ENCODE measurements around the gene SLC25A13.

Gene SLC25A13

GRCh38 chr7:96136600-96137239, 185.2 kb downstream of the SLC25A13 start:
- no peak for DNase-seq

- DNase-seq = no peak
Observed at GRCh38 chr7:96135241-96135640, 186.7 kb downstream of the SLC25A13 start.

- no peak for DNase-seq
Observed at GRCh38 chr7:96131525-96131924, 190.4 kb downstream of the SLC25A13 start.

- DNase-seq = no peak
Observed at GRCh38 chr7:96127746-96128145, 194.2 kb downstream of the SLC25A13 start.

GRCh38 chr7:96126382-96126781, 195.5 kb downstream of the SLC25A13 start:
- DNase-seq = no peak

- no peak for DNase-seq
Observed at GRCh38 chr7:96122746-96123145, 199.2 kb downstream of the SLC25A13 start.

GRCh38 chr7:96121752-96122151, 200.1 kb downstream of the SLC25A13 start:
- no peak for DNase-seq

- no peak for DNase-seq
Observed at GRCh38 chr7:96120445-96121225, 201.3 kb downstream of the SLC25A13 start.

- DNase-seq = no peak
Observed at GRCh38 chr7:96118449-96119001, 203.4 kb downstream of the SLC25A13 start.

GRCh38 chr7:96116173-96116572, 205.7 kb downstream of the SLC25A13 start:
- no peak for DNase-seq

GRCh38 chr7:96114190-96114589, 207.7 kb downstream of the SLC25A13 start:
- no peak for DNase-seq

GRCh38 chr7:96111405-96111804, 210.5 kb downstream of the SLC25A13 start:
- DNase-seq = no peak

- DNase-seq = no peak
Observed at GRCh38 chr7:96104984-96105383, 216.9 kb downstream of the SLC25A13 start.

GRCh38 chr7:96102096-96102811, 219.6 kb downstream of the SLC25A13 start:
- no peak for DNase-seq

- no peak for DNase-seq
Observed at GRCh38 chr7:96100737-96101136, 221.2 kb downstream of the SLC25A13 start.

- no peak for DNase-seq
Observed at GRCh38 chr7:96097835-96098234, 224.1 kb downstream of the SLC25A13 start.

- no peak for DNase-seq
Observed at GRCh38 chr7:96093435-96093834, 228.5 kb downstream of the SLC25A13 start.

GRCh38 chr7:96090756-96091155, 231.1 kb downstream of the SLC25A13 start:
- DNase-seq = no peak

GRCh38 chr7:96089511-96089910, 232.4 kb downstream of the SLC25A13 start:
- DNase-seq = no peak

- no peak for DNase-seq
Observed at GRCh38 chr7:96088579-96088978, 233.3 kb downstream of the SLC25A13 start.

- no peak for DNase-seq
Observed at GRCh38 chr7:96085953-96086352, 235.9 kb downstream of the SLC25A13 start.

GRCh38 chr7:96084881-96085553, 236.9 kb downstream of the SLC25A13 start:
- DNase-seq = no peak

- no peak for DNase-seq
Observed at GRCh38 chr7:96080027-96080426, 241.9 kb downstream of the SLC25A13 start.
